IMR-90 (cell line): ENCODE measurements around the gene DOCK9. TPM values are rescaled to one million over a fixed set of nuclear protein-coding genes. Genes with fewer than 3 reads are reported as not detected.

Experiments used
- ATAC-seq: fragments of 200-7000 bp; cut with Tn5 transposase; 2 replicates; pipeline ENCODE4 v1.9.1; 2020; ENCODE audit warnings: low read depth, mild to moderate bottlenecking, moderate library complexity
- BruUV-seq: library from RNA; stranded (reverse); fragments of 400-500 nt; replicated peaks from 2 replicates; lab custom pipeline; 2021; lab: Mats Ljungman, UMichigan
- CTCF ChIA-PET: fragments of 300-600 bp; formaldehyde crosslinking; extraction: SDS; loops from one replicate; lab custom pipeline; 2021; ENCODE audit warnings: antibody characterized with exemption; lab: Yijun Ruan, JAX
- POLR2A ChIA-PET: fragments of 300-600 bp; sonication (Branson Sonifier 250); formaldehyde crosslinking; loops from one replicate; lab custom pipeline; 2022; ENCODE audit warnings: antibody characterized with exemption; ENCODE audit not compliant: unreplicated experiment; lab: Charles Lee
- DNase-seq: peaks from one replicate; pipeline ENCODE4 v3.0.0; 2013
- H2AFZ ChIP-seq: replicated peaks from 2 replicates; pipeline ENCODE3; 2013; ENCODE audit warnings: low read length, mild to moderate bottlenecking; ENCODE audit not compliant: poor library complexity
- H2AK5ac ChIP-seq: 2 replicates; pipeline ENCODE4 v1.6.1; 2013; ENCODE audit warnings: low read depth, low read length, inconsistent platforms
- H2AK9ac ChIP-seq: replicated peaks from 2 replicates; pipeline ENCODE3; 2013; ENCODE audit warnings: mild to moderate bottlenecking, low read depth, low read length, moderate library complexity; ENCODE audit not compliant: poor library complexity
- H2BK120ac ChIP-seq: 2 replicates; pipeline ENCODE4 v1.6.1; 2013; ENCODE audit warnings: low read depth, low read length, inconsistent platforms
- H2BK15ac ChIP-seq: 3 replicates; pipeline ENCODE4 v1.6.1; 2013; ENCODE audit warnings: low read depth, low read length, inconsistent platforms
- H2BK20ac ChIP-seq: 2 replicates; pipeline ENCODE4 v1.6.1; 2013; ENCODE audit warnings: low read depth, mild to moderate bottlenecking, inconsistent platforms, low read length, moderate library complexity
- H2BK5ac ChIP-seq: 2 replicates; pipeline ENCODE4 v1.6.1; 2013; ENCODE audit warnings: mild to moderate bottlenecking, low read depth, low read length, inconsistent platforms; ENCODE audit not compliant: poor library complexity, severe bottlenecking
- H3K14ac ChIP-seq: replicated peaks from 2 replicates; pipeline ENCODE4 v1.6.1; 2013; ENCODE audit warnings: low read depth, low read length, inconsistent platforms
- H3K18ac ChIP-seq: 2 replicates; pipeline ENCODE4 v1.6.1; 2013; ENCODE audit warnings: low read depth, low read length, control low read depth
- H3K23ac ChIP-seq: 2 replicates; pipeline ENCODE4 v1.6.1; 2013; ENCODE audit warnings: low read depth, low read length, inconsistent platforms
- H3K27ac ChIP-seq: 2 replicates; pipeline ENCODE4 v1.5.1; 2013; ENCODE audit warnings: mild to moderate bottlenecking, control low read depth, low read length; ENCODE audit not compliant: insufficient read depth
- H3K27me3 ChIP-seq: 2 replicates; pipeline ENCODE4 v1.6.1; 2013; ENCODE audit warnings: low read length; ENCODE audit not compliant: control insufficient read depth, insufficient read depth
- H3K36me3 ChIP-seq: 2 replicates; pipeline ENCODE4 v1.6.1; 2013; ENCODE audit warnings: low read length, mixed read lengths; ENCODE audit not compliant: control insufficient read depth, insufficient read depth
- H3K4ac ChIP-seq: 2 replicates; pipeline ENCODE4 v1.6.1; 2013; ENCODE audit warnings: low read depth, low read length, inconsistent platforms
- H3K4me1 ChIP-seq: 2 replicates; pipeline ENCODE4 v1.6.1; 2013; ENCODE audit warnings: low read length, mixed read lengths; ENCODE audit not compliant: control insufficient read depth, insufficient read depth
- H3K4me2 ChIP-seq: 2 replicates; pipeline ENCODE4 v1.6.1; 2013; ENCODE audit warnings: low read depth, mild to moderate bottlenecking, control low read depth, low read length, moderate library complexity
- H3K4me3 ChIP-seq: 2 replicates; pipeline ENCODE4 v1.5.1; 2013; ENCODE audit warnings: low read depth, mild to moderate bottlenecking, control low read depth, low read length, moderate library complexity; ENCODE audit not compliant: insufficient read depth
- H3K56ac ChIP-seq: 2 replicates; pipeline ENCODE4 v1.6.1; 2013; ENCODE audit warnings: low read length, inconsistent platforms; ENCODE audit not compliant: insufficient read depth; ENCODE audit errors: extremely low read depth
- H3K79me1 ChIP-seq, 2 experiments: 2 replicates each; pipeline ENCODE4 v1.6.1; 2013; ENCODE audit warnings: low read length in 2 of 2, inconsistent platforms in 1 of 2, low read depth in 1 of 2
- H3K9ac ChIP-seq: 2 replicates; pipeline ENCODE4 v1.6.1; 2013; ENCODE audit warnings: low read depth, low read length, control low read depth
- H3K9me1 ChIP-seq: 2 replicates; pipeline ENCODE4 v1.6.1; 2013; ENCODE audit warnings: low read length, inconsistent platforms; ENCODE audit not compliant: insufficient read depth
- H3K9me3 ChIP-seq: 2 replicates; pipeline ENCODE4 v1.6.1; 2013; ENCODE audit warnings: low read length; ENCODE audit not compliant: control insufficient read depth, insufficient read depth
- H4K20me1 ChIP-seq: 2 replicates; pipeline ENCODE4 v1.6.1; 2013; ENCODE audit warnings: low read length, inconsistent platforms; ENCODE audit not compliant: insufficient read depth
- H4K5ac ChIP-seq: 2 replicates; pipeline ENCODE4 v1.6.1; 2013; ENCODE audit warnings: mild to moderate bottlenecking, low read depth, low read length, control low read depth
- H4K8ac ChIP-seq, 2 experiments: 2 replicates each; pipeline ENCODE4 v1.6.1; 2013; ENCODE audit warnings: low read depth in 2 of 2, low read length in 2 of 2, control low read depth in 1 of 2, inconsistent platforms in 1 of 2
- H4K91ac ChIP-seq: 2 replicates; pipeline ENCODE4 v1.6.1; 2013; ENCODE audit warnings: low read depth, low read length, inconsistent platforms; ENCODE audit not compliant: insufficient read depth
- BHLHE40 ChIP-seq: fragments of 150-350 bp; IDR thresholded peaks from 2 replicates; pipeline ENCODE4 v1.6.1; 2016; ENCODE audit warnings: mild to moderate bottlenecking, low read depth, low read length
- CEBPB ChIP-seq: IDR thresholded peaks from 2 replicates; pipeline ENCODE4 v1.6.1; 2012; ENCODE audit warnings: low read depth, low read length, improper control_type of control experiment
- CHD1 ChIP-seq: IDR thresholded peaks from 2 replicates; pipeline ENCODE4 v1.6.1; 2012; ENCODE audit warnings: low read depth, low read length, improper control_type of control experiment
- FOS ChIP-seq: fragments of 150-350 bp; IDR thresholded peaks from 2 replicates; pipeline ENCODE4 v1.6.1; 2016; ENCODE audit warnings: low read depth, low read length
- MAFK ChIP-seq: IDR thresholded peaks from 2 replicates; pipeline ENCODE4 v1.6.1; 2012; ENCODE audit warnings: low read depth, low read length, improper control_type of control experiment
- MAZ ChIP-seq: IDR thresholded peaks from 2 replicates; pipeline ENCODE4 v1.6.1; 2012; ENCODE audit warnings: low read depth, mild to moderate bottlenecking, low read length, improper control_type of control experiment, moderate library complexity, borderline replicate concordance
- MXI1 ChIP-seq: IDR thresholded peaks from 2 replicates; pipeline ENCODE4 v1.6.1; 2012; ENCODE audit warnings: low read depth, mild to moderate bottlenecking, low read length, moderate library complexity, borderline replicate concordance
- NFE2L2 ChIP-seq: fragments of 150-350 bp; IDR thresholded peaks from 2 replicates; pipeline ENCODE4 v1.6.1; 2016; ENCODE audit warnings: low read depth, mild to moderate bottlenecking, low read length
- POLR2A ChIP-seq: IDR thresholded peaks from 2 replicates; pipeline ENCODE4 v1.6.1; 2012; ENCODE audit warnings: mild to moderate bottlenecking, low read depth, low read length
- RAD21 ChIP-seq: IDR thresholded peaks from 2 replicates; pipeline ENCODE4 v1.6.1; 2012; ENCODE audit warnings: low read length, improper control_type of control experiment
- RCOR1 ChIP-seq: IDR thresholded peaks from 2 replicates; pipeline ENCODE4 v1.6.1; 2012; ENCODE audit warnings: mild to moderate bottlenecking, low read length, improper control_type of control experiment; ENCODE audit not compliant: insufficient replicate concordance
- RFX5 ChIP-seq: IDR thresholded peaks from 2 replicates; pipeline ENCODE4 v1.8.0; 2012; ENCODE audit warnings: low read depth, mild to moderate bottlenecking, low read length, moderate library complexity
- SMC3 ChIP-seq: fragments of 150-350 bp; IDR thresholded peaks from 2 replicates; pipeline ENCODE4 v1.6.1; 2016; ENCODE audit warnings: low read depth, mild to moderate bottlenecking, antibody characterized with exemption, low read length, moderate library complexity
- WGBS, 2 experiments: methylation state at CpG; one replicate each; pipeline versions ENCODE4 v1.1.5 to v1.1.7; 2013; ENCODE audit warnings: missing lambda C conversion rate in 2 of 2; ENCODE audit not compliant: insufficient read length in 1 of 2; ENCODE audit errors: extremely low coverage in 2 of 2; 5-methylcytosine and 5-hydroxymethylcytosine counted together
- dilution Hi-C: fragments of 300-500 bp; cut with HindIII; formaldehyde crosslinking; loops from one replicate; pipeline ENCODE4 v1.14.3; 2018; ENCODE audit warnings: low sequenced_read_pairs; ENCODE audit not compliant: unreplicated experiment
- in situ Hi-C: fragments of 300-500 bp; cut with MboI; formaldehyde crosslinking; loops from 3 replicates; pipeline ENCODE4 v1.14.3; 2019; ENCODE audit warnings: low sequenced_read_pairs, inconsistent platforms, mixed read lengths
- intact Hi-C: fragments of 100-400 bp; cut with micrococcal nuclease; formaldehyde crosslinking; loops from 2 replicates; pipeline ENCODE4 v1.10.0; 2022
- polyA plus RNA-seq, 3 experiments: library from polyadenylated mRNA; depleted of rRNA; stranded (reverse); fragments of >200 nt; gene quantifications; 2 replicates each; pipeline ENCODE4 v1.2.3, GENCODE V29; 2012; ENCODE audit warnings: low replicate concordance in 1 of 3
- total RNA-seq: library from RNA; depleted of rRNA; stranded (reverse); fragments of >200 nt; gene quantifications from 2 replicates; pipeline ENCODE4 v1.2.3, GENCODE V29; 2012
- TF ChIP-seq, protein P1 (sequence below): fragments of 150-350 bp; IDR thresholded peaks from 2 replicates; pipeline ENCODE4 v1.6.1; 2016; ENCODE audit warnings: low read depth, mild to moderate bottlenecking, low read length, moderate library complexity, borderline replicate concordance
- TF ChIP-seq, protein P2 (sequence below): fragments of 150-350 bp; IDR thresholded peaks from 2 replicates; pipeline ENCODE4 v1.6.1; 2017; ENCODE audit warnings: mild to moderate bottlenecking, antibody characterized with exemption, low read length, low read depth
- TF ChIP-seq, protein P3 (sequence below): conservative IDR thresholded peaks from 2 replicates; pipeline ENCODE4 v1.5.1; 2012; ENCODE audit warnings: mild to moderate bottlenecking, low read depth, low read length, improper control_type of control experiment

DOCK9 gene
- total and polyA plus RNA-seq, 2 of the 4 experiments (the other 2 are of a cell fraction) = 4.8 to 7.2 TPM

DNA sequence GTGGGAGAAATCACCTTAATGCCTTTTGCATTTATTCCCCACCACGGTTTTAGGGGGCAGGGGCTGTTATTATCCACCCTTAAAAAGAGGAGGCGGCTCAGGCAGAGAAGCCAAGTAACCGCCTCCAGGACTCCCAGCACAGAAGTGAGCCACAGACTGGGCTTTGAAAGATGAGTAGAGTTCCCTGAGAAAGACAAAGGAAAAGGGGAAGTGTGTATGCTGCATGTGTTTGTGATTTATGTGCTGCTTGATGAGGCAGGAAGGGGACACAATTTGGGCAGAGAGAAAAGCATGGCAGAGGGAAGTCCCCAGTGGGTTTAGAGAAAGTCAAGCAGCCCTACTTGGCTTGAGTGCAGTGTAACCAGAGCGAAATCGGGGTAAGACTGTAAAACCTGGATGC lies 85.0 kb downstream of the DOCK9 start:
- no peak overlapping the region for H2BK20ac ChIP-seq
- TF ChIP-seq MXI1 = no peak
- TF ChIP-seq CEBPB = no peak
- no peak for TF ChIP-seq RAD21
- no peak for TF ChIP-seq NFE2L2
- TF ChIP-seq POLR2A = no peak
- no peak for TF ChIP-seq RFX5
- TF ChIP-seq BHLHE40 = no peak
- TF ChIP-seq, protein P1, sequence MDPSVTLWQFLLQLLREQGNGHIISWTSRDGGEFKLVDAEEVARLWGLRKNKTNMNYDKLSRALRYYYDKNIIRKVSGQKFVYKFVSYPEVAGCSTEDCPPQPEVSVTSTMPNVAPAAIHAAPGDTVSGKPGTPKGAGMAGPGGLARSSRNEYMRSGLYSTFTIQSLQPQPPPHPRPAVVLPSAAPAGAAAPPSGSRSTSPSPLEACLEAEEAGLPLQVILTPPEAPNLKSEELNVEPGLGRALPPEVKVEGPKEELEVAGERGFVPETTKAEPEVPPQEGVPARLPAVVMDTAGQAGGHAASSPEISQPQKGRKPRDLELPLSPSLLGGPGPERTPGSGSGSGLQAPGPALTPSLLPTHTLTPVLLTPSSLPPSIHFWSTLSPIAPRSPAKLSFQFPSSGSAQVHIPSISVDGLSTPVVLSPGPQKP = no peak
- TF ChIP-seq MAFK = no peak
- TF ChIP-seq, protein P2, sequence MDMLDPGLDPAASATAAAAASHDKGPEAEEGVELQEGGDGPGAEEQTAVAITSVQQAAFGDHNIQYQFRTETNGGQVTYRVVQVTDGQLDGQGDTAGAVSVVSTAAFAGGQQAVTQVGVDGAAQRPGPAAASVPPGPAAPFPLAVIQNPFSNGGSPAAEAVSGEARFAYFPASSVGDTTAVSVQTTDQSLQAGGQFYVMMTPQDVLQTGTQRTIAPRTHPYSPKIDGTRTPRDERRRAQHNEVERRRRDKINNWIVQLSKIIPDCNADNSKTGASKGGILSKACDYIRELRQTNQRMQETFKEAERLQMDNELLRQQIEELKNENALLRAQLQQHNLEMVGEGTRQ = no peak
- no peak for TF ChIP-seq CHD1
- TF ChIP-seq FOS = no peak
- no peak for TF ChIP-seq MAZ
- TF ChIP-seq, protein P3, sequence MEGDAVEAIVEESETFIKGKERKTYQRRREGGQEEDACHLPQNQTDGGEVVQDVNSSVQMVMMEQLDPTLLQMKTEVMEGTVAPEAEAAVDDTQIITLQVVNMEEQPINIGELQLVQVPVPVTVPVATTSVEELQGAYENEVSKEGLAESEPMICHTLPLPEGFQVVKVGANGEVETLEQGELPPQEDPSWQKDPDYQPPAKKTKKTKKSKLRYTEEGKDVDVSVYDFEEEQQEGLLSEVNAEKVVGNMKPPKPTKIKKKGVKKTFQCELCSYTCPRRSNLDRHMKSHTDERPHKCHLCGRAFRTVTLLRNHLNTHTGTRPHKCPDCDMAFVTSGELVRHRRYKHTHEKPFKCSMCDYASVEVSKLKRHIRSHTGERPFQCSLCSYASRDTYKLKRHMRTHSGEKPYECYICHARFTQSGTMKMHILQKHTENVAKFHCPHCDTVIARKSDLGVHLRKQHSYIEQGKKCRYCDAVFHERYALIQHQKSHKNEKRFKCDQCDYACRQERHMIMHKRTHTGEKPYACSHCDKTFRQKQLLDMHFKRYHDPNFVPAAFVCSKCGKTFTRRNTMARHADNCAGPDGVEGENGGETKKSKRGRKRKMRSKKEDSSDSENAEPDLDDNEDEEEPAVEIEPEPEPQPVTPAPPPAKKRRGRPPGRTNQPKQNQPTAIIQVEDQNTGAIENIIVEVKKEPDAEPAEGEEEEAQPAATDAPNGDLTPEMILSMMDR = no peak
- TF ChIP-seq SMC3 = no peak
- no peak for TF ChIP-seq RCOR1
- H2AFZ ChIP-seq = no peak overlapping the region
- dilution Hi-C loops = no loop called here
- BruUV-seq = no TSS peak
- H2BK15ac ChIP-seq = no peak overlapping the region
- H4K91ac ChIP-seq = no peak overlapping the region
- H3K9me3 ChIP-seq = no peaks in the 10 kb centered on the region
- peak overlapping the region; percentile 45 for H2AK9ac ChIP-seq
- peak overlapping the region; percentile 71; the same call in 1 of the 2 replicates for H3K23ac ChIP-seq
- no peak overlapping the region for H3K14ac ChIP-seq
- no peak overlapping the region for H3K4ac ChIP-seq
- H3K27ac ChIP-seq = no peak overlapping the region
- no peak overlapping the region for H4K5ac ChIP-seq
- H2AK5ac ChIP-seq = no peak overlapping the region
- intact Hi-C loops = no loop called here
- H3K4me1 ChIP-seq = peaks cover 4% of the 10 kb centered on the region
- DNase-seq = no peak
- ChIA-PET POLR2A (no interaction called here), CTCF (interaction anchor here (0.6 to 1.4 kb wide), 2 partner anchors 50 to 1236 kb away, joined by 3 to 4 read pairs; no protein-coding TSS in a partner anchor)
- no peak overlapping the region for H3K9ac ChIP-seq
- in situ Hi-C loops = no loop called here
- H3K18ac ChIP-seq = no peak overlapping the region
- no peak overlapping the region for H2BK120ac ChIP-seq
- H3K9me1 ChIP-seq = peaks cover 8% of the 10 kb centered on the region; the same call in 1 of the 2 replicates
- ATAC-seq = 0 out of 2 replicates have a peak, but pooled peaks have one; percentile 24
- H3K36me3 ChIP-seq = no peaks in the 10 kb centered on the region
- H3K4me2 ChIP-seq = peak overlapping the region; percentile 54
- H4K20me1 ChIP-seq = no peaks in the 10 kb centered on the region
- no CpG with 5 or more reads among the region's 5 CpGs for WGBS, 2 experiments
- no peak overlapping the region for H3K4me3 ChIP-seq
- no peak overlapping the region for H2BK5ac ChIP-seq
- no peak overlapping the region for H4K8ac ChIP-seq
- no peak overlapping the region for H3K56ac ChIP-seq
- no peaks in the 10 kb centered on the region for H3K27me3 ChIP-seq
- no peaks in the 10 kb centered on the region for H3K79me1 ChIP-seq
